Esophagus squamous epithelium (tissue), 4 donors: Measurements from ENCODE around the gene EDA.

Experiments used
- POLR2A ChIP-seq, 4 donors: fragments of 450-650 bp; IDR thresholded peaks; one replicate each; pipeline ENCODE4 v1.6.1; 2017; ENCODE audit warnings: antibody characterized with exemption in 4 of 4, mild to moderate bottlenecking in 4 of 4, moderate library complexity in 3 of 4
- TF ChIP-seq, protein P1 (sequence below), 6 experiments: fragments of 450-650 bp in 4 of 6; fragments of 200-600 bp in 2 of 6; sonication (generic) in 2 of 6; IDR thresholded peaks; one replicate each; pipeline ENCODE4 v1.5.1; 2016 to 2019; ENCODE audit warnings: antibody characterized with exemption in 6 of 6, mild to moderate bottlenecking in 4 of 6, moderate library complexity in 4 of 6

GRCh38 chrX:69991685-69992084, 375.8 kb downstream of the EDA start:
- TF ChIP-seq, protein P1, sequence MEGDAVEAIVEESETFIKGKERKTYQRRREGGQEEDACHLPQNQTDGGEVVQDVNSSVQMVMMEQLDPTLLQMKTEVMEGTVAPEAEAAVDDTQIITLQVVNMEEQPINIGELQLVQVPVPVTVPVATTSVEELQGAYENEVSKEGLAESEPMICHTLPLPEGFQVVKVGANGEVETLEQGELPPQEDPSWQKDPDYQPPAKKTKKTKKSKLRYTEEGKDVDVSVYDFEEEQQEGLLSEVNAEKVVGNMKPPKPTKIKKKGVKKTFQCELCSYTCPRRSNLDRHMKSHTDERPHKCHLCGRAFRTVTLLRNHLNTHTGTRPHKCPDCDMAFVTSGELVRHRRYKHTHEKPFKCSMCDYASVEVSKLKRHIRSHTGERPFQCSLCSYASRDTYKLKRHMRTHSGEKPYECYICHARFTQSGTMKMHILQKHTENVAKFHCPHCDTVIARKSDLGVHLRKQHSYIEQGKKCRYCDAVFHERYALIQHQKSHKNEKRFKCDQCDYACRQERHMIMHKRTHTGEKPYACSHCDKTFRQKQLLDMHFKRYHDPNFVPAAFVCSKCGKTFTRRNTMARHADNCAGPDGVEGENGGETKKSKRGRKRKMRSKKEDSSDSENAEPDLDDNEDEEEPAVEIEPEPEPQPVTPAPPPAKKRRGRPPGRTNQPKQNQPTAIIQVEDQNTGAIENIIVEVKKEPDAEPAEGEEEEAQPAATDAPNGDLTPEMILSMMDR (IDR thresholded peaks at IDR 0.05) = no peak
- no peak for TF ChIP-seq POLR2A (IDR thresholded peaks at IDR 0.05)
